GM19463 (cell line): ENCODE measurements around the gene CYP3A5.

Experiments used
- ATAC-seq: cut with Tn5 transposase; IDR thresholded peaks from one replicate; pipeline ENCODE4 v1.9.1; 2021; ENCODE audit warnings: mild to moderate bottlenecking, moderate library complexity; ENCODE audit not compliant: unreplicated experiment

The CYP3A5 gene

DNA sequence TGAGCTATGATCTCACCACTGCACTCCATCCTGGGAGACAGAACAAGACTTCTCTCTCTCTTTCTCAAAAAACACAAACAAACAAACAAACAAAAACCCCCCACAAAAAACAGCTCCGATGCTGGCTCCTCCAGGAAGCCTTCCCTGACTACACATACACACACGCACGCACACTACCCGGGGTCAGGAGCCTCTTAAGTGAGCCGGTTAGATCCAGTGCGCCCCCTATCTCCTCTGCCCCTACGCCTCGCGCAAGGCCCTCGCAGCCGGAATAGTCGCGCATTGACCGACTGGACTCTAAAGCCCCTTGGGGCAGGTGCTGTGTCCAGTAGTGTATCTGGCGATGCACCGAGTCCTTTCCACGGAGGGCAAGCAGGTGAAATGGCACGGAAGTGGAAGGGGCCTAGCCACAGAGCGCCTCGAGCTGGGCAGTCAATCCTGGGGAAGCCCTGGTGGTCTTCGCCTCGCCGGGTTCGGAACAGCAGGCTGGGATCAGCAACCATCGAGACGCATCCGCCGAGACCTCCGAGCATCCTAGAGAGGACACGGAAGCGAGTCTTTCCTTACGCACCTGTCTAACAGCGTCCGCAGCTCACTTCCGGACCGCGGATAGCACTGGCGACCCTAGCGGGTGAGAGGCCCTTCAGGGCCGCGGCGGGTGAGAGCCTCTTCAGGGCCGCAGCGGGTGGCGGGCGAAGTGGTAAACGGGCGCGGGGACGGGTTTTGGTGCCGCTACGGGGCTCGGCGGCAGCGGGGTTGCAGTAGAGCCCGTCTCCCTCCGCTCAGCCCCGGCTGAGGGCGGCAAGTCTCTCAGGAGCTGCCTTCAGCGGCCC is 63.2 kb downstream of the CYP3A5 start, which contains the start of gene ZSCAN25:
Gene ZSCAN25, plus strand, starts transcription at position 588 of the 833 bp plus-strand sequence. CDS start 2,661 bp downstream, outside the sequence.
- ATAC-seq = peak; percentile 95

DNA sequence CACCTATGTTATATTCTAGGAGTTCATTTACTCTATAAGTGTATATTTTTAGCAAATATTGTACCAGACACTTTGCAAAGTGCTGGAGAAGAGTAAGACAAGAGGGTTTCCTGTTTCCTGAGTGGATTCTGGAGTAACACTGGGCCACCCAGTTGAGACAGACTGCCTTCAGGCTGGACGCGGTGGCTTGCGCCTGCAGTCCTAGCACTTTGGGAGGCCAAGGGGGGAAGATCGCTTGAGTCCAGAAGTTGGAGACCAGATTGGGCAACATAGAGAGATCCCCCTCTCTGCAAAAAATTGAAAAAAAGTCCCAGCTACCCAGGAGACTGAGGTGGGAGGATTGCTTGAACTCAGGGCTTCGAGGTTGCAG is 63.8 kb downstream of the CYP3A5 start:
- ATAC-seq = no peak

GRCh38 chr7:99614495-99614894 is 65.3 kb downstream of the CYP3A5 start:
- ATAC-seq = no peak

- no peak for ATAC-seq
Measured at GRCh38 chr7:99607548-99607947, 72.2 kb downstream of the CYP3A5 start.

DNA sequence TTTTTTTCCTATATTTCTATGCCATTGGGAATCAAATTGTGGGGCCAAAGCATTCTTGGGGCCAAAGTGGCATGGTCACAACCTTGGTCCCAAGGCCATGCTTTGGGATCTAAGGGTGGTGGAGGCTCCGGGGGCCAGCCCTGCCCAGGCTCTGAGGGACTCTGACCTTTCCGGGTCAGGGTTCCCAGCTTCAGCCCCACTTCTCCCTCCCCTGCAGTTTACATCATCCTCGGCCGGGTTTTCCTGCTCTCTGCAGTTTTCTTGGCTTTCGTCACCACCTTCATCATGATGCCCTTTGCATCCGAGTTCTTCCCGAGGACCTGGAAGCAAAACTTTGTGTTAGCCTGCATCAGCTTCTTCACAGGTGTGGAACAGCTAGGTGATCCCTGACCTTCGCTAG is 73.3 kb downstream of the CYP3A5 start:
- ATAC-seq = no peak

DNA sequence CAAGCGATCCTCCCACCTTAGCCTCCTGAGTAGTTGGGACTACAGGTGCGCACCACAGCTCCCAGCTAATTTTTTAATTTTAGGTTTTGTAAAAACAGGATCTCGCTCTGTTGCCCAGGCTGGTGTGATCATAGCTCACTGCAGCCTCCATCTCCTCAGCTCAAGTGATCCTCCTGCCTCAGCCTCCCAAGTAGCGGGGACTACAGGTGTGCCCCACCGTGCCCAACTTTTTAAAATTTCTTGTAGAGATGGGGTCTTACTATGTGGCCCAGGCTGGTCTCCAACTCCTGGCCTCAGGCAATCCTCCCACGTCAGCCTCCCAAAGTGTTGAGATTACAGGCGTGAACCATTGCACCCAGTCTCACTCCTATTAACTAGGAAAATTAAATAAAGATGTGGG is 74.3 kb downstream of the CYP3A5 start:
- no peak for ATAC-seq

DNA sequence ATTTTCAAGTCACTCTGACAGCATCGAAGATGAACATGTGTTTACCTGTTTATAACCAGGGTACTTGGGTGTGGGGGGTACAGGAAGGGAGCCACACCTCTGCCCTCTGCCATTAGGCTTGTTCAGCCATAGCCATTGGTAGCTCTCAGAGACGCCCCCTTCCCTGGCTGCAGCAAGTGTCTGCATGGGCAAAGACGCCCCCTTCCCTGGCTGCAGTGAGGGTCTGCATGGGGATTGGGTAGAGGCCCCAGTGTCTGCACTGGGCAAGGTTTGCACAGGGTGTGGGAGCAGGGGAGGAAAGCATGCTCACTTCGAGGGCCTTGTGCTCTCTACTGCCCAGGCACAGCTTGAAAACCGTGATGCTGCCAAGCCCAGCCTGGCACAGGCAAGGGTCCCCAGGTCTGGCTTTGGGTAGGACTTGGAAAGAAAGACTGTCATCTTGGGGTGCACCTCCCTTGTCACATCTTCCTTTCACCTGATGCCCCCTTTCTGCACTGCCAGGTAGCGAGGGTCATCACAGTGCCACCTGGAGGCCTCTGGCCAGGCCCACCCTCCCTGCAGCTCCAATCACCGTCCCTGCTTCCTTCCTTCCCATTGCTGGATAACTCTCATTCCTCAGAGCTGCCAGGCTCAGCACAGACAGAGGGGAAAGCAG is 78.0 kb downstream of the CYP3A5 start:
- ATAC-seq = no peak

DNA sequence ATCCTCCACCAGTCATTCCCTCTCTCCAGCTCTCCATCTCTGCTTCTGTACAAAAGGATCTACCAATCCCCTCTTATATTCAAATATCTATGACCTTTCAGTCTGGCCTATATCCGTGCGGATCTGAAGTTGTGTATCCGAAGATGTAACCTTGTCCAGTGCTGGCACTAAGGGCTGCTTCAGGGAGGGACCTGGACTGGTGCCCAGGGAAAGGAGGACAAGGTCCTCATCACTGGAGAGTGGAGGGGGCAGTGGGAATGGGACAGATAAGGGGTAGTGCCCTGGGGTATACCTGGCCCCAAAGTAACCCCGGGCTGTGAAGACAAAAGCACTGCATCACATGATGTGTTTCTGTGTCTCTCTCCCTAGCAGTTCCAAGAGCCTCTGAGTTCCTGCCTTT is 80.0 kb downstream of the CYP3A5 start:
- ATAC-seq = no peak
